GM21381 (cell line): ENCODE measurements around the gene RNGTT.
"Not testable (repeated sequence)": the region's sequence is repeated elsewhere in the genome, so short reads cannot be mapped to it uniquely, and the experiment has no call there.

Experiments used
- ATAC-seq: cut with Tn5 transposase; IDR thresholded peaks from one replicate; pipeline ENCODE4 v1.9.1; 2021; ENCODE audit warnings: mild to moderate bottlenecking, moderate library complexity; ENCODE audit not compliant: unreplicated experiment

Gene RNGTT

DNA sequence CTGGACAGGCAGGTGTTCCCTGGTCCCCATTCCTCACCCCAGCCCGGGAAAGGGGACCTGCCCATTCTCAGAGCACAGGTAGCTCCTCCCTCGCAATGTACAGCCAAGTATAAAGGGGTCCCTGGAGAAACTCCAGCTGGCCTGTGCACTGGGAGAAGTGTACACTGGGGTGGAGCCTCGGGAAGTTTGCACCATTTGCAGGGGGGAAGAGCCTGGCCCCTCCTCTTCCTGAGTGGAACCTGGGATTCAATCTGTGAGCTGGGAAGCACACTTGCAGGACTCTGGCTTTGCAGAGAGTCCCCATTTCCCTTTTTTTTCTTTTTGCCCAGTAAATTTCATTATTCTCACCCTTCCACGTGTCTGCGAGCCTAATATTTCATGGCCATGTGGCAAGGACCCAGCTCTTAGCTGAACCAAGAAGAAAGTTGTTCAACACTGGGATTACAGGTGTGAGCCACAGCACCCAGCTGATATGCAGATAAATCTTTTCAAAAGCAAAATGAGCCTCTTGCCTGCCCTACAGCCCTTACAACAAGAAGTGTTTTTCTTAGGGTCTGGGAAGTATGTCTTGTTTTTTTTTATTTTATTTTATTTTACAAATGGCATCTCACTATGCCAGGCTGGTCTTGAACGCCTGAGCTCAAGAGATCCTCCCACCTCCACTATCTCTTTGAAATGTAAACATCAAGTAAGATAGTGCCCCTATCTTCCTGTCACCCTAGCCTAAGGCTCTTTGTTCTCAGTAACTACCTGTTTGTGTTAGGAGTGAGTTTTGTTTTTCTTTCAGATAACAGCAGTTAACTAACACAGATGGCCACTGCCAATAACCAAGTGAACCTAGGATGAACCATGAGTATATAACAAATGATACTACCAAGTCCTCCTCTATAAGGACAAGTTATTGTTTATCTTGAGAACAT is 9.3 kb upstream of the RNGTT start:
- no peak for ATAC-seq

DNA sequence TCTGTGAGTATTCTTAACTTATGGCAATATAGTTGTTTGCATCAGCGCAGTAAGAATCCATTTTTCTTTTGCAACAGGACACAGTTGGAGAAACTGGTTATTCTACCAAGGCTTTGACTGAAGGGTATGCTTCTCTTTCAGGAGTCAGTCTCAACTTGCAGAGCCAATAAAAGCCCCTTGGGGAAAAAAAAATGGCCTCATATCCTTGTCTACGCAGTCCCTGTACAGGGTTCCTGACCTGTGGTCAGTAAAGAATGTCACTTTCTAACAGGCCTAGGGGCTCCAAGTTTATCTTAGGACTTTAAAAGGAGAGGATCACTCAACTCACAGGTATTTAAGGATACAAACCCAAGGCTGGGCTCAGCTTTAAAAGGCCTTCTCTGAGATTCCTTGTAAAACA is 6.9 kb upstream of the RNGTT start:
- ATAC-seq: no peak

DNA sequence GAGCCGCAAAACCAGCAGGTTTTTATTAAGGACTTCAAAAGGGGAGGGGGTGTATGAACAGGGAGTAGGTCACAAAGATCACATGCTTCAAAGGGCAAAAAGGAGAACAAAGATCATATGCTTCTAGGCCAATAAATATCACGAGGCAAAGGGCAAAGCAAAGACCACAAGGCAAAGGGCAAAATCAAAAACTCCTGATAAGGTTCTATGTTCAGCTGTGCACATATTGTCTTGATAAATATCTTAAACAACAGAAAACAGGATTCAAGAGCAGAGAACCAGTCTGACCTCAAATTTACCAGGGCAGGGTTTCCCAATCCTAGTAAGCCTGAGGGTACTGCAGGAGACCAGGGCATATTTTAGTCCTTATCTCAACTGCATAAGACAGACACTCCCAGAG is 5.8 kb upstream of the RNGTT start:
- not testable (repeated sequence) for ATAC-seq

DNA sequence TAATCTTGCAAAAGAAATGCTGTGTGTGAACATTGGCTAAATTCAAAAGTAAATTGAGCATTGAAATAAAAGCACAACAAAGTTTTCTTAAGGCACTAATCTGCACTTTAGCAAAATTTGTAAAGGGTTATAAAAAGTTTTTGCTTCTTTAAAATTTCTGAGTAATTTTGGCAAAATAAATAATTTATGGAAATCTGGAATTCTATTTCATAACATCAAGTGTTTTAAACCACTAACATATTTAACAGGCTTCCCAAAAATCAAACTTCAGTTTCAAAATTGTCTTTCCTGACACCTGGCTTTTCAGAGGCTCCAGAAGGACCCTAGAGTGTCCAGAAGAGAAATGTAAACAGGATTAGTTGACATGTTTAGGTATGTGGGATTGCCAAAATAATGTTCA is 4.5 kb upstream of the RNGTT start:
- ATAC-seq: no peak

DNA sequence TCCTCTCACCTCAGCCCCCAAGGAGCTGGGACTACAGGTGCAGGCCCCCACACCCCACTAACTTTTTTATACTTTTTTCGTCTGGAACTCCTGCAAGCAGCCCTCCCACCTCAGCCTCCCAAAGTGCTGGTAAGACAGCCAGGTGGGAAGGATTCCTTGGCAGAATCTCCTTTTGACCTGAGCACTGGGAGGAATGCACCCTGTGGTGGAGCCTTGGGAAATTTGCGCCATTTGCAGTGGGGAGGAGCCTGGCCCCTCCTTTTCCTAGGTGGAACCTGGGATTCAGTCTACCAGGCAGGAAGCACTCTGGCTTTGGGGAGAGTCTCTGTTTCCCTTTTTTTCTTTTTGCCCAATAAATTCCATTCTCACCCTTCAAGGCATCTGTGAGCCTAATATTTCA is 2.3 kb upstream of the RNGTT start:
- no peak for ATAC-seq

DNA sequence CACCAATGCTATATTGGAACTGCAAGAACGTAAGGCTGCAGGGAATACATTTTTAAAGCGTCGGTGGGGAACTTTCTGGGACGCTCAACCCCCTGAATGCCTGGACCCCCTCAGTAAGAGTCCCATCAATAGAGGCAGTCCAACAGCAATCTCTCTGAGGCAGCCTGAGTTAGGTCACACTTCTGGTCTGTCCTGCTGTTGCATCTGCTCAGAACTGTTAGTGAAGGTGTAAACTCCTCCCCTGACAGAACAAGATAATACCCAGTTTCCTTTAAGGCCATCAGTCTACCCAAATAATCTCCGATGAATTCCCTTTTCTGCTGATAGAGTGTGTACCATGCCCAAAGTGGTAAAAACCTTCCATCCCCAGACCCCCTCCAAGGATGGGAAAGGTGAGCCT is 1.1 kb upstream of the RNGTT start:
- ATAC-seq: no peak

DNA sequence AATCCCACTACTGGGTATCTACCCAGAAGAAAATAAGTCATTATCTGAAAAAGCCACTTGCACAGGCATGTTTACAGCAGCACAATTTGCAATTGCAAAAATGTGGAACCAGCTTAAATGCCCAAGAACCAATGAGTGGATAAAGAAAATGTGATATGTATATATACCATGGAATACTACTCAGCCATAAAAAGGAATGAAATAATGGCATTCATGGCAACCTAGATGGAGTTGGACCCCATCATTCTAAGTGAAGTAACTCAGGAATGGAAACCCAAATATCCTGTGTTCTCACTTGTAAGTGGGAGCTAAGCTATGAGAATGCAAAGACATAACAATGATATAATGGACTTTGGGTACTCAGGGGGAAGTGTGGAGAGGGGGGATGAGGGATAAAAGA is 4.6 kb downstream of the RNGTT start:
- no peak for ATAC-seq

DNA sequence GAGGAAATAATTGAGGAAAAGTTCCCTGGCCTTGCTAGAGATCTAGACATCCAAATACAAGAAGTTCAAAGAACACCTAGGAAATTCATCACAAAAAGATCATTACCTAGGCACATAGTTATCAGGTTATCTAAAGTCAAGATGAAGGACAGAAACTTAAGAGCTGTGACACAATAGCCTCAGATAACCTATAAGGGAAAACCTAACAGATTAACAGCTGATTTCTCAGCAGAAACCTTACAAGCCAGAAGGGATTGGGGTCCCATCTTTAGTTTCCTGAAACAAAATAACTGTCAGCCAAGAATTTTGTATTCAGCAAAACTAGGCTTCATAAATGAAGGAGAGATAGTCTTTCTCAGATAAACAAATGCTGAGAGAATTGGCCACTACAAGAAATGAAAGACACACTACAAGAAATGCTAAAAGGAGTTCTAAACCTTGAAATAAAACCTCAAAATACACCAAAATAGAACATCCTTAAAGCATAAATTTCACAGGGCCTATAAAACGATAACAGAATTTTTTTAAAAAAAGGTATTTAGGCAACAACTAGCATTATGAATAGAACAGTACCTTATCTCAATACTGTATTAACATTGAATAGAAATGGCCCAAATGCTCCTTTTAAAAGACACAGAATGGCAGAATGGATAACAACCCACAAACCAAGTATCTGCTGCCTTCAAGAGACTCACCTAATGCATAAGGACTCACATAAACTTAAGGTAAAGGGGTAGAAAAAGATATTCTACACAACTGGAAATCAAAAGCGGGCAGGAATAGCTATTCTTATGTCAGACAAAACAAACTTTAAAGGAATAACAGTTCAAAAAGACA is 9.7 kb downstream of the RNGTT start:
- no peak for ATAC-seq

DNA sequence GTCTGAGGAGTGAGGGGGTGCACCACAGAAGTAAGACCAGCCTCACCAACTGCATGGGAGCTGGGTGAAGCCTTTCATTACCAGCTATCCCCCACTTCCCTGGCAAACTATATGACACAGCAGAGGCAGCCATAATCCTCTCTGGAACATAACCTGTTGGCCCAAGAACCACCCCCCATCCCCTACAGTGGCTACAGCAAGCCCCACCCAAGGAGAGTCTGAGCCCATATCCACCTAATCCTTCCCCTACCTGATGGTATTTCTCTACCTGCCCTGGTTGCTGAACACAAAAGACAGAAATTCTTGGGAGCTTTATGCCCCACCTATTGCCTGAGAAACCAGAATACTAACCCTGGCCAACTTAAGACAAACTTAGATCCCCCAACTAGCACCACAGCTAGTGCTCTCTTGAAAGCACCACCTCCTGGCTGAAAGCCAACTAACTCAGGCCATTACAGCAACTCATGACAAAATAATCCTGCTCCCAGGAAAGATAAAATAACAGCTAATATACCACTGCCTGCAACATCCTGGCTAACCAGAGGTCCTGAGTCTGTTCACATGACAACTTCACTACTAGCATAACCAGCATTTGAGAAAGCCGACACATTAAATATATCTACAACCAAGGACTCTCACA is 11.2 kb downstream of the RNGTT start:
- no peak for ATAC-seq

DNA sequence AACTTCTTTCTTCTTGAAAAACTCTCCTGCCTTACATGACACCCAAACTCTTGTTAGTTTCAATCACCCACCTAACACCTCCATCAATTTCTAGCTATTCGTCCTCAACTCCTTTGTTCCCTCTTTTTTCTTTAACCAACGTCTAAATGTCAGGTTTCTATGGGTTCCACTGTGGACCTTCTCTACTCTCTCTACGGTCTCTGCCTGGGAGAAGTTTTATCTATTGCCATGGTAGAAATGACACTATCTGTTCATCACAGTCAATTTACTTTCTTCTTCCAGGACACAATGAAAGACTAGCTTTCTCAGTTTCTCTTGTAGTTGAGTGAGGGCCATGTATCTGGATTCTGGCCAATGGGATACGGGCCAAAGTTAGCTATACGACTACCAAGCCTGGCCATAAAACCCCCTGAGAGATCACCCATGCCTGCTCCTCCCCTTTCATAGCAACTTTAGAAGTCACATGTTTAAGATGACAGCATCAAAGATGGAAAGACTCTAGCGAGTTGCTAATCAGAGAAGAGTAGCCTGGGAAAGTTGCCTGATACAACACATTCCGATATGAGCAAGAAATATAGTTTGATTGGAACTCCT is 17.9 kb downstream of the RNGTT start:
- no peak for ATAC-seq

DNA sequence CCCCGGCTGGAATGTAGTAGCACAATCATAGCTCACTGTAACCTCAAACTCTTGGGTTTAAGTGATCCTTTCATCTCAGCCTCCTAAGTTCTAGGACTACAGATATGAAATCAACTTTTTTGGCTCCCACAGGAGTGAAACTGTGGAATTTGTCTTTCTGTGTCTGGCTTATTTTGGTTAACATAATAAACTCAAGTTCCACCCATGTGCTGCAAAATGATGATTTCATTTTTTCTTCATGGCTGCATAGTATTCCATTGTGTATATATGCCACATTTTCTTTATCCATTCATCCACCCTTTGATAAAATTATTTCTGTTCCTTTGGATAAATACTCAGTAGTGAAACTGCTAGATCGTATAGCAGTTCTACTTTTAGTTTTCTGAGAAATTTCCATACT is 29.9 kb downstream of the RNGTT start:
- no peak for ATAC-seq

DNA sequence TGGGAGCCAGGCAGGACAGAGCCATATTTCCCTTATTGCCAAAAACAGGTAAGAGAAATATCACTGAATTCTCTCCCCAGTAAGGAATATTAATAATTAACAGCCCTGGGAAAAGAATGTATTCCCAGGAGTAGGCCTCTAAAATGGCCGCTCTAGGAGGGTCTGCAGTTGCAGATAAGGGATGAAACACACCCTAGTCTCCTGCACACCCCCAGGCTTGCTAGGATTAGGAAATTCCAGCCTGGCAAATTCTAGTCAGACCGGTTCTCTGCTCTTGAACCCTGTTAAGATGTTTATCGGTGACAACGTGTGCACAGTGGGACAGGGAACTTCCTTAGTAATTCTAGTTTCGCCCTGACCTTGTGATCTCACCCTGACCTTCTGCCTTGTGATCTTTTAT is 31.4 kb downstream of the RNGTT start:
- not testable (repeated sequence) for ATAC-seq

DNA sequence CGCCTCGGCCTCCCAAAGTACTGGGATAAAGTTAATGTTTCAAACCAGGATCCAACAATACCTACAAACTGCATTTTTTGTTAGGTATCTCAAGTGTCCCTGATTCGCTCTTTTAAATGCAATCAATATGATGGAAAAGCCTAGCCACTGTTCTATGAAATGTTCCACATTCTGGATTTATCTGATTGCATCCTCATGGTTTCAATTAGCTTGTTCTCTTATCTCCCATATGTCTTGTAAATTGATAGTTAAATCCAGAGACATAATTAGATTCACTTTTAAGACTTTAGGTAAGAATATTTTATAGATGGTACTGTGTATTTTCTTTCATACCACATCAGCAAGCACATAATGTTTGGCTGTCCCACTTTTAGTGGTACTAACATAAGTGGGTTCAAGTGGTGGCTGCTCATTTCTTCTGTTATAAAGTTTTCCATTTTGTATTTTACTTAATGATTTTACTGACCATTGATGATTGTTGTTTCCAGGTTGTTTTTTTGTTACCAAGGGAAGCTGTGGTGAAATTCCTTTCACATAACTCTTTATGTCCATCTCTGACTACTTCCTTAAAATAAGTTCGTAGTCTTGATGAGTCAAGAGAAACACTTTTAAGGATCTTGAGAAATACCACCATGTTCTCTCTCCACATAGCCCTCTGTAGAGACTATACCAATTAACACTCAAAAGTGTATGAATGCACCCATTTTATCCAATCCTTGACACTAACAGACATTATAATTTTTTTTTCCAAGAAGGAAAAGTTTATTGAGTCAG is 40.5 kb downstream of the RNGTT start:
- no peak for ATAC-seq

DNA sequence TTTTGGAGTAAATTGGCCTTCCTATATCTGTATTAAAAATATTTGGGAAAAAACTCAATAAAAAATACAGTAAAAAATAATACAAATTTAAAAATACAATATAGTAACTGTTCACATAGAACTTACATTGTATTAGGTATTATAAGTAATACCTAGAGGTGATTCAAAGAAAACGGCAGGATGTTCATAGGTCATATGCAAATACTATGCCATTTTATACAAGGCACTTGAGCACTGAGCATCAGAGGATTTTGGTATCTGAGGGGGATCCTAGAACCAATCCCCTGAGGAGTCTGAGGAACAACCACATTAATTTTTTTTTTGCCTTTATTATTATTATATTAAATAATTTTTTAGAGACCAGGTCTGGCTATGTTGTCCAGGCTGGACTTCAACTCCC is 41.7 kb downstream of the RNGTT start:
- no peak for ATAC-seq

DNA sequence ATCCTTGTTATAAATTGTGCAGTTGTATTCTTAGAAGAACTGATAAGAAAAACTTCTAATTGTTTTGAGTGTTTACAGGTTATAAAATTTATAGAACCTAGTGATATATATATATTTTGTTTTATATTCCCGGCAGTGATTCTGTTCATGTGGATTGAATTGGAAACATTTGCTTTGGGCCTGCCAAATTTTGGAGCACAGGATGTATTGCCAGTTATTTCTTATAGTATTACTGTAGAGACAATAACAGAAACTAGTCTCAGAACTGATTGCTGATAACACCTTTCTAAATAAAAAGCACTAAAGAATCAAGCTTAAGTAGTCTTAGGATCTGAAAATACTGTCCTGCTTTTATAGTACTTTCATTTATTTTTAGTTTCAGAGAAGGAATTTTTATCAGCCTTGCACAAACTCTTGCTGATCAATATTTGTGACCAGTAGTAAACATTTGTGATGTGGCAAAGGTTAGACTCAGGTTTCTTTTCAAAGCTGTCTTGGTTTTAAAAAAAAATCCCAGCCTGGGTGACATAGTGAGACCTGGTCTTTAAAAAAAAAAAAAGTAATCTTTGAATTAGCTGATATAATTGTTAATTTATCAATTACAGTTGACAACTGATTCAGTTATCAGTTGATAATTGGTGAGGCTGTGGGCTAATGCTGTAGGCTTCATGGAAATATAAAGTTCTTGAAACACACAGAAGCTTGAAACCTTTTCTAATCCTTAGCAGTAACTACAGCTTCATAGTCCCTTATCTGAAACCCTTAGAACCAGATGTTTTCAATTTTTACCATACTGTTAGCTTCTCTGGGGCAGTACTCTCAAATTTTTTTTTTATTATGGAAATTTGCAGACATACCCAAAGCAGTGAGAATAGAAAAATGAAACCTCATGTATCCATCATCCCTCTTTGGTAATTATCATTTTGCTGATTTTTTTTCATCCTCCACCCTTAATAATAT is 42.4 kb downstream of the RNGTT start:
- no peak for ATAC-seq

DNA sequence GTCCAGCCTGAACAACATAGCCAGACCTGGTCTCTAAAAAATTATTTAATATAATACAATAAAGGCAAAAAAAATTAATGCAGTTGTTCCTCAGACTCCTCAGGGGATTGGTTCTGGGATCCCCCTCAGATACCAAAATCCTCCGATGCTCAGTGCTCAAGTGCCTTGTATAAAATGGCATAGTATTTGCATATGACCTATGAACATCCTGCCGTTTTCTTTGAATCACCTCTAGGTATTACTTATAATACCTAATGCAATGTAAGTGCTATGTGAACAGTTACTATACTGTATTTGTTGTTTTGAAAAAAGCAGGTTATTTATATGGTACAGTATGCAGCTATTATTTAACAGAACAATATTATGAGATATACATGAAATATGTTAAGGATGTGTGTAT is 43.3 kb downstream of the RNGTT start:
- no peak for ATAC-seq

DNA sequence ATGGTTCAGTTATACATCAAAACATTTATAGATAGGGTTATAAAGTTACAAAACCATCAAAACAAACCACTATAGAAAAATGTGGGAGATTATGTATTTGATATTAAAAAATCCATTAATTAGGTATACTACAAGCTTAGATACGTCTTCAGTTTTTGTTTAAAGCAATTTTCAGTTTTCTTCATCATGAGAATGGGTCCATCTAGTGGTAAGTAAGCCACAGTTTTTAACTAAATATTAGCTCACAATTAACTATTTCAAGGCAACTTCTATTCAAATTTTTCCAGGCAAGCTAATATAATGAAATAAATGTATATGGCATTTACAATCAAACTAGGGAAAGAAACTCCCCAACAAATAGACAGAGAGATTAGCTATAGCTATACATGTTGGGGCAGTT is 44.4 kb downstream of the RNGTT start:
- ATAC-seq: no peak

DNA sequence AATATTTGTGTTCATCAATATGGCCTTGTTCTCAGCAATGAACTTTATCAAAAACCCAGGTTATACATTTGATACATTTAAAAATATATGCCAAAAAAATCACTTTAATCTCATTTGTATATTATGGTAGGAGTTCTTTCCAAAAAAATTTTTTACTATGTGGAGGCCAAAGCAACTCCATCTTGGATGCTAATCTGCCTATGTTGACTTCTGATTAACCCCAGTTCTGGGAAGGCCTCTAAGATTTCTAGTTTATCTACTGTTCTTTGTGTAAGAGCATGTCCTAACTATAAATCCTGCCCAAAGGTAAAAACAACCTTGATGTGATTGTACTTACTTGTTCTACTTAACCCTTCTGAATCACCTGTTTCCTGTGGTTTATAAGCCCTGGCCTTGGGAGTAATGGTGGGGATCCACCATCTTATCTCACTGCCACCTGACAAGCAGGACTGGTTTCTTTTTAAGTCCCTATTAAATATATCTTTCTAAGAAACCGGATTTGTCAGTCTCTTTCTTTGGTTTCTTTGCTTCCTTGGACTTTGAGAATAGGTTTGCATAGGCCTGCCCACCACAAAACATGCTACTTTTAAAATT is 46.7 kb downstream of the RNGTT start:
- ATAC-seq: no peak
